ENCODE data around the gene BTBD1.

GRCh38 chr15:83011271-83012075 is 55.6 kb downstream of the BTBD1 start, which contains the start of gene C15orf40:
- TF ChIP-seq GATA2 (IDR thresholded peaks at IDR 0.05; ENCODE audit: low read depth, low read length) (no peak), GATA3 (IDR thresholded peaks at IDR 0.05; ENCODE audit: low read depth, low read length) (no peak)
